Dendritic cell treated with granulocyte-macrophage colony-stimulating factor and Interleukin-4, amounts not matched to agents 40 ng/mL and 50 ng/mL, for 4 days (primary cell): ENCODE measurements around the gene TOR2A.

ENCODE experiments used
- H3K27ac Mint-ChIP-seq: one replicate; pipeline ENCODE4 v1.8.0; 2022; ENCODE audit warnings: mild to moderate bottlenecking, mixed read lengths
- H3K27me3 Mint-ChIP-seq: one replicate; pipeline ENCODE4 v1.8.0; 2022; ENCODE audit warnings: mild to moderate bottlenecking, mixed read lengths
- H3K36me3 Mint-ChIP-seq: one replicate; pipeline ENCODE4 v1.8.0; 2022; ENCODE audit warnings: low read depth, mixed read lengths
- H3K4me1 Mint-ChIP-seq: one replicate; pipeline ENCODE4 v1.8.0; 2022; ENCODE audit warnings: low read depth, mixed read lengths
- H3K4me3 Mint-ChIP-seq: one replicate; pipeline ENCODE4 v1.8.0; 2022; ENCODE audit warnings: mild to moderate bottlenecking, moderate library complexity, mixed read lengths
- H3K9me3 Mint-ChIP-seq: one replicate; pipeline ENCODE4 v1.8.0; 2022; ENCODE audit warnings: mixed read lengths
- intact Hi-C: fragments of 100-400 bp; cut with micrococcal nuclease; formaldehyde crosslinking; loops from one replicate; pipeline ENCODE4 v1.15.0; 2022

Gene TOR2A

GRCh38 chr9:127714020-127714750 lies 20.9 kb downstream of the TOR2A start:
- H3K9me3 Mint-ChIP-seq: no peaks in the 10 kb centered on the region
- H3K36me3 Mint-ChIP-seq: peaks cover 21% of the 10 kb centered on the region
- intact Hi-C loops: no loop called here
- H3K4me3 Mint-ChIP-seq: peak overlapping the region; percentile 60
- peak overlapping the region; percentile 90 for H3K27ac Mint-ChIP-seq
- H3K4me1 Mint-ChIP-seq: peaks cover 30% of the 10 kb centered on the region
- H3K27me3 Mint-ChIP-seq: peaks cover 21% of the 10 kb centered on the region

GRCh38 chr9:127712867-127713266 lies 22.2 kb downstream of the TOR2A start:
- peaks cover 30% of the 10 kb centered on the region for H3K4me1 Mint-ChIP-seq
- intact Hi-C loops: no loop called here
- peaks cover 21% of the 10 kb centered on the region for H3K36me3 Mint-ChIP-seq
- H3K4me3 Mint-ChIP-seq: no peak overlapping the region
- H3K27me3 Mint-ChIP-seq: peaks cover 23% of the 10 kb centered on the region
- H3K9me3 Mint-ChIP-seq: peaks cover 8% of the 10 kb centered on the region
- H3K27ac Mint-ChIP-seq: no peak overlapping the region

GRCh38 chr9:127712371-127712770 lies 22.7 kb downstream of the TOR2A start:
- peaks cover 8% of the 10 kb centered on the region for H3K9me3 Mint-ChIP-seq
- peaks cover 23% of the 10 kb centered on the region for H3K27me3 Mint-ChIP-seq
- H3K4me1 Mint-ChIP-seq: peaks cover 30% of the 10 kb centered on the region
- no peak overlapping the region for H3K27ac Mint-ChIP-seq
- intact Hi-C loops: no loop called here
- peaks cover 21% of the 10 kb centered on the region for H3K36me3 Mint-ChIP-seq
- H3K4me3 Mint-ChIP-seq: no peak overlapping the region

- Mint-ChIP-seq H3K27ac (no peak overlapping the region), H3K27me3 (peaks cover 24% of the 10 kb centered on the region), H3K4me3 (no peak overlapping the region), H3K4me1 (peaks cover 34% of the 10 kb centered on the region), H3K9me3 (peaks cover 8% of the 10 kb centered on the region), H3K36me3 (peaks cover 21% of the 10 kb centered on the region)
- intact Hi-C loops: no loop called here
Measured at GRCh38 chr9:127711831-127712274, 23.2 kb downstream of the TOR2A start.

- Mint-ChIP-seq H3K27me3 (peaks cover 25% of the 10 kb centered on the region), H3K4me3 (no peak overlapping the region), H3K27ac (no peak overlapping the region), H3K4me1 (peaks cover 36% of the 10 kb centered on the region), H3K36me3 (peaks cover 21% of the 10 kb centered on the region), H3K9me3 (peaks cover 8% of the 10 kb centered on the region)
- intact Hi-C loops: no loop called here
Measured at GRCh38 chr9:127711226-127711701, 23.8 kb downstream of the TOR2A start.

- intact Hi-C loops: no loop called here
- H3K9me3 Mint-ChIP-seq: peaks cover 8% of the 10 kb centered on the region
- H3K36me3 Mint-ChIP-seq: peaks cover 17% of the 10 kb centered on the region
- H3K27me3 Mint-ChIP-seq: peaks cover 25% of the 10 kb centered on the region
- peaks cover 30% of the 10 kb centered on the region for H3K4me1 Mint-ChIP-seq
- no peak overlapping the region for H3K27ac Mint-ChIP-seq
- no peak overlapping the region for H3K4me3 Mint-ChIP-seq
Measured at GRCh38 chr9:127710204-127710783, 24.8 kb downstream of the TOR2A start.

- H3K4me1 Mint-ChIP-seq: peaks cover 24% of the 10 kb centered on the region
- peaks cover 13% of the 10 kb centered on the region for H3K36me3 Mint-ChIP-seq
- H3K4me3 Mint-ChIP-seq: no peak overlapping the region
- H3K27ac Mint-ChIP-seq: no peak overlapping the region
- peaks cover 8% of the 10 kb centered on the region for H3K9me3 Mint-ChIP-seq
- intact Hi-C loops: no loop called here
- H3K27me3 Mint-ChIP-seq: peaks cover 23% of the 10 kb centered on the region
Measured at GRCh38 chr9:127708952-127709587, 26.0 kb downstream of the TOR2A start.

- H3K9me3 Mint-ChIP-seq: peaks cover 8% of the 10 kb centered on the region
- peaks cover 13% of the 10 kb centered on the region for H3K36me3 Mint-ChIP-seq
- H3K4me1 Mint-ChIP-seq: peaks cover 24% of the 10 kb centered on the region
- intact Hi-C loops: no loop called here
- H3K27me3 Mint-ChIP-seq: peaks cover 23% of the 10 kb centered on the region
- H3K4me3 Mint-ChIP-seq: no peak overlapping the region
- no peak overlapping the region for H3K27ac Mint-ChIP-seq
Measured at GRCh38 chr9:127707766-127708165, 27.3 kb downstream of the TOR2A start.

GRCh38 chr9:127706836-127707241 lies 28.3 kb downstream of the TOR2A start, which contains the start of gene CFAP157:
CFAP157 (plus strand) TSS chr9:127706988; CDS start chr9:127707032, 44 bp downstream.
- intact Hi-C loops: no loop called here
- Mint-ChIP-seq H3K27ac (peak within 1 kb of the TSS; percentile 42), H3K4me1 (peaks cover 16% of the 10 kb centered on the region), H3K36me3 (peaks cover 3% of the 10 kb centered on the region), H3K9me3 (peaks cover 8% of the 10 kb centered on the region), H3K27me3 (peaks cover 20% of the 10 kb centered on the region), H3K4me3 (no peak within 1 kb of the TSS)

GRCh38 chr9:127705577-127706379 lies 29.3 kb downstream of the TOR2A start:
- H3K4me3 Mint-ChIP-seq: no peak overlapping the region
- peaks cover 8% of the 10 kb centered on the region for H3K9me3 Mint-ChIP-seq
- H3K27me3 Mint-ChIP-seq: peaks cover 19% of the 10 kb centered on the region
- H3K27ac Mint-ChIP-seq: no peak overlapping the region
- no peaks in the 10 kb centered on the region for H3K36me3 Mint-ChIP-seq
- intact Hi-C loops: no loop called here
- H3K4me1 Mint-ChIP-seq: peaks cover 6% of the 10 kb centered on the region

GRCh38 chr9:127703289-127703946 lies 31.7 kb downstream of the TOR2A start:
- Mint-ChIP-seq H3K4me1 (peaks cover 23% of the 10 kb centered on the region), H3K27ac (no peak overlapping the region), H3K36me3 (no peaks in the 10 kb centered on the region), H3K27me3 (peaks cover 7% of the 10 kb centered on the region), H3K9me3 (peaks cover 2% of the 10 kb centered on the region), H3K4me3 (no peak overlapping the region)
- intact Hi-C loops: no loop called here

- peaks cover 26% of the 10 kb centered on the region for H3K4me1 Mint-ChIP-seq
- H3K36me3 Mint-ChIP-seq: no peaks in the 10 kb centered on the region
- intact Hi-C loops: no loop called here
- H3K4me3 Mint-ChIP-seq: no peak overlapping the region
- H3K27me3 Mint-ChIP-seq: peaks cover 5% of the 10 kb centered on the region
- H3K27ac Mint-ChIP-seq: peak overlapping the region; percentile 96
- H3K9me3 Mint-ChIP-seq: no peaks in the 10 kb centered on the region
Measured at GRCh38 chr9:127700594-127701255, 34.4 kb downstream of the TOR2A start.

GRCh38 chr9:127700140-127700539 lies 35.0 kb downstream of the TOR2A start:
- Mint-ChIP-seq H3K4me3 (no peak overlapping the region), H3K4me1 (peaks cover 26% of the 10 kb centered on the region), H3K9me3 (no peaks in the 10 kb centered on the region), H3K27me3 (peaks cover 5% of the 10 kb centered on the region), H3K27ac (peak overlapping the region; percentile 96), H3K36me3 (no peaks in the 10 kb centered on the region)
- intact Hi-C loops: no loop called here
